SK-N-SH (cell line): ENCODE results near the gene AGBL1. TPM values are rescaled to one million over a fixed set of nuclear protein-coding genes. Genes with fewer than 3 reads are reported as not detected.

Experiments used
- CTCF ChIA-PET: fragments of 300-600, 350-600 bp; formaldehyde crosslinking; extraction: SDS; loops from one replicate; lab custom pipeline; 2021; lab: Yijun Ruan, JAX
- POLR2A ChIA-PET: fragments of 350-600 bp; sonication (Branson Sonifier 250); formaldehyde crosslinking; extraction: SDS; loops from one replicate; lab custom pipeline; 2020; ENCODE audit warnings: antibody characterized with exemption, inconsistent platforms; lab: Yijun Ruan, JAX
- DNase-seq: peaks from one replicate; pipeline ENCODE4 v3.0.0; 2012
- H2AFZ ChIP-seq: fragments of 200-600 bp; sonication (generic); 2 replicates; pipeline ENCODE4 v1.8.1; 2016; ENCODE audit warnings: antibody characterized with exemption, mild to moderate bottlenecking, low read depth
- H3F3A ChIP-seq: fragments of 200-600 bp; sonication (generic); replicated peaks from 2 replicates; pipeline ENCODE3; 2016; ENCODE audit warnings: antibody characterized with exemption, mild to moderate bottlenecking; ENCODE audit not compliant: insufficient read depth
- H3K27ac ChIP-seq, 2 experiments: fragments of 200-500 bp in 1 of 2; fragments of 200-600 bp in 1 of 2; sonication (Bioruptor generic) in 1 of 2; sonication (generic), shearing (Covaris generic) in 1 of 2; 2 replicates each; pipeline versions ENCODE4 v1.5.1 to v1.6.1; 2014 to 2016; ENCODE audit warnings: low read depth in 2 of 2, inconsistent platforms in 1 of 2, low read length in 1 of 2, mild to moderate bottlenecking in 1 of 2, mixed read lengths in 1 of 2
- H3K27me3 ChIP-seq: fragments of 200-600 bp; sonication (generic), shearing (Covaris generic); 2 replicates; pipeline ENCODE4 v1.6.1; 2016; ENCODE audit warnings: mixed run types; ENCODE audit not compliant: insufficient read depth
- H3K36me3 ChIP-seq, 2 experiments: fragments of 200-500 bp in 1 of 2; fragments of 200-600 bp in 1 of 2; sonication (Bioruptor generic) in 1 of 2; sonication (generic) in 1 of 2; replicated peaks in 1 of 2; 2 replicates each; pipeline versions ENCODE3 to v1.5.1; 2014 to 2016; ENCODE audit warnings: low read length in 1 of 2, mild to moderate bottlenecking in 1 of 2; ENCODE audit not compliant: insufficient read depth in 2 of 2, control insufficient read depth in 1 of 2
- H3K4me1 ChIP-seq, 2 experiments: fragments of 200-500 bp in 1 of 2; fragments of 200-600 bp in 1 of 2; sonication (Bioruptor generic) in 1 of 2; sonication (generic), shearing (Covaris generic) in 1 of 2; 2 replicates each; pipeline versions ENCODE4 v1.5.1 to v1.6.1; 2014 to 2016; ENCODE audit warnings: low read depth in 1 of 2, low read length in 1 of 2, mixed run types in 1 of 2; ENCODE audit not compliant: insufficient read depth in 2 of 2, control insufficient read depth in 1 of 2
- H3K4me2 ChIP-seq: fragments of 200-600 bp; sonication (generic), shearing (Covaris generic); 2 replicates; pipeline ENCODE4 v1.6.1; 2017; ENCODE audit warnings: mixed run types
- H3K4me3 ChIP-seq, 2 experiments: fragments of 200-500 bp in 1 of 2; fragments of 200-600 bp in 1 of 2; sonication (Bioruptor generic) in 1 of 2; sonication (generic), shearing (Covaris generic) in 1 of 2; 2 replicates each; pipeline versions ENCODE4 v1.5.1 to v1.8.1; 2014 to 2016; ENCODE audit warnings: low read depth in 2 of 2, inconsistent platforms in 1 of 2, low read length in 1 of 2, mild to moderate bottlenecking in 1 of 2, mixed read lengths in 1 of 2, moderate library complexity in 1 of 2
- H3K79me2 ChIP-seq: fragments of 200-600 bp; sonication (generic); 2 replicates; pipeline ENCODE4 v1.8.1; 2017; ENCODE audit warnings: mild to moderate bottlenecking; ENCODE audit not compliant: insufficient read depth
- H3K9ac ChIP-seq: fragments of 200-600 bp; sonication (generic); 2 replicates; pipeline ENCODE4 v1.6.1; 2017; ENCODE audit warnings: mixed run types
- H3K9me2 ChIP-seq: fragments of 200-600 bp; sonication (generic); 2 replicates; pipeline ENCODE4 v1.6.1; 2017; ENCODE audit warnings: mixed run types
- H3K9me3 ChIP-seq: fragments of 200-600 bp; sonication (generic); 2 replicates; pipeline ENCODE4 v1.6.1; 2017; ENCODE audit warnings: mixed run types, mild to moderate bottlenecking, moderate library complexity
- H4K20me1 ChIP-seq: fragments of 200-600 bp; sonication (generic); 2 replicates; pipeline ENCODE4 v1.6.1; 2017; ENCODE audit warnings: mild to moderate bottlenecking, mixed run types; ENCODE audit not compliant: insufficient read depth
- EZH2phosphoT487 ChIP-seq: fragments of 200-600 bp; sonication (generic); IDR thresholded peaks from 2 replicates; pipeline ENCODE4 v1.6.1; 2017; ENCODE audit warnings: low read depth, mixed run types, mild to moderate bottlenecking, antibody characterized with exemption, moderate library complexity, borderline replicate concordance
- FOXM1 ChIP-seq: IDR thresholded peaks from 2 replicates; pipeline ENCODE4 v1.4.0; 2012; ENCODE audit warnings: low read depth, mild to moderate bottlenecking
- GATA2 ChIP-seq: sonication (generic); formaldehyde crosslinking; IDR thresholded peaks from 2 replicates; pipeline ENCODE4 v1.5.0; 2020; ENCODE audit warnings: mild to moderate bottlenecking, missing genetic modification reagents
- IRF3 ChIP-seq: fragments of 150-350 bp; IDR thresholded peaks from 2 replicates; pipeline ENCODE4 v1.6.1; 2016; ENCODE audit warnings: mild to moderate bottlenecking, low read depth, low read length
- MEF2A ChIP-seq: IDR thresholded peaks from 2 replicates; pipeline ENCODE4 v1.4.0; 2012; ENCODE audit warnings: low read depth, borderline replicate concordance
- MXI1 ChIP-seq: IDR thresholded peaks from 2 replicates; pipeline ENCODE4 v1.6.1; 2012; ENCODE audit warnings: mild to moderate bottlenecking, low read depth, low read length, improper control_type of control experiment
- NRF1 ChIP-seq: IDR thresholded peaks from 2 replicates; pipeline ENCODE4 v1.6.1; 2012; ENCODE audit warnings: low read depth, mild to moderate bottlenecking, low read length
- PBX3 ChIP-seq: IDR thresholded peaks from 2 replicates; pipeline ENCODE4; 2012
- POLR2AphosphoS5 ChIP-seq: IDR thresholded peaks from 2 replicates; pipeline ENCODE4 v1.6.1; 2012; ENCODE audit warnings: low read depth, low read length
- RCOR1 ChIP-seq: fragments of 150-350 bp; IDR thresholded peaks from 2 replicates; pipeline ENCODE4 v1.6.1; 2017; ENCODE audit warnings: antibody characterized with exemption, low read length
- REST ChIP-seq: IDR thresholded peaks from 2 replicates; pipeline ENCODE4 v1.6.1; 2012; ENCODE audit warnings: mild to moderate bottlenecking, low read depth, low read length, moderate library complexity
- RXRA ChIP-seq: IDR thresholded peaks from 2 replicates; pipeline ENCODE4 v1.4.0; 2012; ENCODE audit warnings: low read depth, mild to moderate bottlenecking, borderline replicate concordance
- TAF1 ChIP-seq: IDR thresholded peaks from 2 replicates; pipeline ENCODE4 v1.6.1; 2012; ENCODE audit warnings: low read depth, mild to moderate bottlenecking, low read length, moderate library complexity, borderline replicate concordance
- TCF12 ChIP-seq: IDR thresholded peaks from 2 replicates; pipeline ENCODE4 v1.4.0; 2012
- USF1 ChIP-seq: IDR thresholded peaks from 2 replicates; pipeline ENCODE4 v1.4.0; 2012; ENCODE audit warnings: low read depth, borderline replicate concordance
- USF2 ChIP-seq: fragments of 150-350 bp; IDR thresholded peaks from 2 replicates; pipeline ENCODE4 v1.6.1; 2017; ENCODE audit warnings: antibody characterized with exemption, low read length, low read depth, borderline replicate concordance
- YY1 ChIP-seq: IDR thresholded peaks from 2 replicates; pipeline ENCODE4 v1.4.0; 2012; ENCODE audit warnings: low read depth, mild to moderate bottlenecking
- ZBTB33 ChIP-seq: IDR thresholded peaks from 2 replicates; pipeline ENCODE4 v1.4.0; 2012; ENCODE audit warnings: low read depth, borderline replicate concordance
- WGBS: methylation state at CpG from one replicate; pipeline ENCODE4 v1.1.6; 2017; ENCODE audit warnings: low lambda C conversion rate; 5-methylcytosine and 5-hydroxymethylcytosine counted together
- polyA plus RNA-seq, 3 experiments: library from polyadenylated mRNA; depleted of rRNA; stranded (reverse); fragments of >200 nt; gene quantifications; 2 replicates each; pipeline ENCODE4 v1.2.3, GENCODE V29; 2012

Gene AGBL1
- polyA plus RNA-seq, 1 of the 3 experiments (the other 2 are of a cell fraction): not detected

- 44% methylated on average over 1 of the region's 1 CpG for WGBS
- POLR2A ChIA-PET: no interaction called here
- H2AFZ ChIP-seq: no peak overlapping the region
Measured at GRCh38 chr15:86275361-86275760, 195.7 kb downstream of the AGBL1 start.

More at GRCh38 chr15:86275361-86275760, 195.7 kb downstream of the AGBL1 start:
- H3K27me3 ChIP-seq: no peaks in the 10 kb centered on the region
- H3F3A ChIP-seq: no peaks in the 10 kb centered on the region
- no peaks in the 10 kb centered on the region for H3K36me3 ChIP-seq
- CTCF ChIA-PET: interaction anchor here (1.0 kb wide), 1 partner anchor 19 kb away, joined by 3 read pairs; no protein-coding TSS in a partner anchor
- DNase-seq: no peak
- no peak overlapping the region for H3K4me3 ChIP-seq
- no peaks in the 10 kb centered on the region for H3K4me1 ChIP-seq
- H3K27ac ChIP-seq: no peak overlapping the region
- no peaks in the 10 kb centered on the region for H4K20me1 ChIP-seq
- no peaks in the 10 kb centered on the region for H3K9me3 ChIP-seq
- H3K4me2 ChIP-seq: no peak overlapping the region
- no peaks in the 10 kb centered on the region for H3K9me2 ChIP-seq
- H3K79me2 ChIP-seq: no peaks in the 10 kb centered on the region
- TF ChIP-seq RXRA (no peak), USF1 (no peak), GATA2 (CRISPR knock-in tag) (no peak), MXI1 (no peak), EZH2phosphoT487 (no peak), USF2 (no peak), PBX3 (no peak), RCOR1 (no peak), NRF1 (no peak), IRF3 (no peak), TCF12 (no peak), YY1 (no peak), FOXM1 (no peak), ZBTB33 (no peak), MEF2A (no peak), POLR2AphosphoS5 (no peak), REST (no peak), TAF1 (no peak)
- H3K9ac ChIP-seq: no peak overlapping the region
